SK-N-SH treated with all-trans-retinoic acid at 6 μM for 48 hours (cell line): ENCODE results near the gene ST8SIA1.

Experiments
- ATAC-seq: fragments of 200-7000 bp; cut with Tn5 transposase; 3 replicates; pipeline ENCODE4 v1.9.1; 2020; ENCODE audit warnings: mild to moderate bottlenecking, moderate library complexity
- ARNTL ChIP-seq: fragments of 450-650 bp; formaldehyde crosslinking; IDR thresholded peaks from 2 replicates; pipeline ENCODE4 v1.5.0; 2020; ENCODE audit warnings: low read depth, mild to moderate bottlenecking, moderate library complexity, borderline replicate concordance
- BACH2 ChIP-seq: fragments of 250-450 bp; sonication (Bioruptor Pico); IDR thresholded peaks from 2 replicates; pipeline ENCODE4 v1.9.0; 2021; ENCODE audit warnings: mild to moderate bottlenecking, borderline replicate concordance
- CSDC2 ChIP-seq: fragments of 250-450 bp; sonication (Bioruptor Pico); IDR thresholded peaks from 2 replicates; pipeline ENCODE4 v1.5.0; 2020; ENCODE audit warnings: mild to moderate bottlenecking, moderate library complexity
- ESRRG ChIP-seq: fragments of 250-450 bp; sonication (Bioruptor Pico); IDR thresholded peaks from 2 replicates; pipeline ENCODE4 v1.6.1; 2021; ENCODE audit warnings: mild to moderate bottlenecking
- GLIS3 ChIP-seq: fragments of 250-450 bp; sonication (Bioruptor Pico); IDR thresholded peaks from 2 replicates; pipeline ENCODE4 v1.5.0; 2020; ENCODE audit warnings: mild to moderate bottlenecking, moderate library complexity
- OSR1 ChIP-seq: fragments of 250-450 bp; sonication (Bioruptor Pico); IDR thresholded peaks from 2 replicates; pipeline ENCODE4 v1.8.0; 2022; ENCODE audit warnings: moderate library complexity, mild to moderate bottlenecking, inconsistent platforms
- POU6F1 ChIP-seq: fragments of 250-450 bp; sonication (Bioruptor Pico); IDR thresholded peaks from 2 replicates; pipeline ENCODE4 v1.8.0; 2021; ENCODE audit warnings: low read depth, mild to moderate bottlenecking, moderate library complexity, borderline replicate concordance
- PPARA ChIP-seq: fragments of 250-450 bp; sonication (Bioruptor Pico); IDR thresholded peaks from 2 replicates; pipeline ENCODE4 v1.5.0; 2020; ENCODE audit warnings: mild to moderate bottlenecking, borderline replicate concordance
- RARB ChIP-seq: fragments of 250-450 bp; sonication (Bioruptor Pico); IDR thresholded peaks from 2 replicates; pipeline ENCODE4 v1.8.0; 2021; ENCODE audit warnings: mild to moderate bottlenecking, moderate library complexity
- TCF4 ChIP-seq: fragments of 250-450 bp; sonication (Bioruptor Pico); IDR thresholded peaks from 2 replicates; pipeline ENCODE4 v1.8.0; 2021; ENCODE audit warnings: mild to moderate bottlenecking, moderate library complexity, borderline replicate concordance
- TOX ChIP-seq: fragments of 250-450 bp; sonication (Bioruptor Pico); IDR thresholded peaks from 2 replicates; pipeline ENCODE4 v1.8.0; 2021; ENCODE audit warnings: mild to moderate bottlenecking, moderate library complexity, borderline replicate concordance
- ZC3H10 ChIP-seq: fragments of 250-450 bp; sonication (Bioruptor Pico); IDR thresholded peaks from 2 replicates; pipeline ENCODE4 v1.5.1; 2021; ENCODE audit warnings: mild to moderate bottlenecking, moderate library complexity
- ZFP3 ChIP-seq: fragments of 250-450 bp; sonication (Bioruptor Pico); IDR thresholded peaks from 2 replicates; pipeline ENCODE4 v1.5.0; 2020; ENCODE audit warnings: mild to moderate bottlenecking, moderate library complexity
- ZFP30 ChIP-seq: fragments of 450-650 bp; formaldehyde crosslinking; IDR thresholded peaks from 2 replicates; pipeline ENCODE4 v1.5.0; 2022; ENCODE audit warnings: mild to moderate bottlenecking, moderate library complexity
- ZNF70 ChIP-seq: fragments of 450-650 bp; formaldehyde crosslinking; IDR thresholded peaks from 2 replicates; pipeline ENCODE4 v1.5.0; 2020; ENCODE audit warnings: mild to moderate bottlenecking, moderate library complexity
- ZNF8 ChIP-seq: fragments of 450-650 bp; formaldehyde crosslinking; IDR thresholded peaks from 2 replicates; pipeline ENCODE4 v1.5.0; 2020; ENCODE audit warnings: mild to moderate bottlenecking, moderate library complexity
- TF ChIP-seq, protein P1 (sequence below): fragments of 250-450 bp; sonication (Bioruptor Pico); IDR thresholded peaks from 2 replicates; pipeline ENCODE4 v1.5.1; 2020; ENCODE audit warnings: low read depth, mild to moderate bottlenecking, moderate library complexity
- TF ChIP-seq, protein P2 (sequence below): fragments of 250-450 bp; sonication (Bioruptor Pico); IDR thresholded peaks from 2 replicates; pipeline ENCODE4 v1.5.0; 2020; ENCODE audit warnings: mild to moderate bottlenecking, moderate library complexity
- TF ChIP-seq, protein P3 (sequence below): fragments of 250-450 bp; sonication (Bioruptor Pico); IDR thresholded peaks from 2 replicates; pipeline ENCODE4 v1.5.1; 2021; ENCODE audit warnings: mild to moderate bottlenecking, moderate library complexity

The ST8SIA1 gene

DNA sequence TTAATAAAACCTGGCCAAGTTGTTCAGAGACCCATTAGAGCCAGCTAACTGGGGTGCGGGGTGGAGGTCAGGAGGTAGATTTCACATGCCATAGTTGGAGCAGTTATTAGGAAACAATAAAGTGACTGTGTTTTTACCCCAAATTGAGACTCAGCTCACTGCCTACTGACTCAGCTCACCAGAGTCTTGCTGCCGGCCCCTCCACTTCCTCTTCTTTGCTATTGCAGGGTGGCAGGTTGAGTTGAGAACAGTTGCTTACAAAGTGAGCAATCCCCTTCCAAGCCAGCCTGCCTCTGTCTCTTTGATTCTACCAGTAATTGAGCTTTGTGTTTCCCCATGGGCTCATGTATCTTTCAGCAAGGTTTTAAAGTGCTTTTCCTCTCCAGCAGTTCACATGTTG lies 12.9 kb downstream of the ST8SIA1 start (continued):
- TF ChIP-seq, protein P1, sequence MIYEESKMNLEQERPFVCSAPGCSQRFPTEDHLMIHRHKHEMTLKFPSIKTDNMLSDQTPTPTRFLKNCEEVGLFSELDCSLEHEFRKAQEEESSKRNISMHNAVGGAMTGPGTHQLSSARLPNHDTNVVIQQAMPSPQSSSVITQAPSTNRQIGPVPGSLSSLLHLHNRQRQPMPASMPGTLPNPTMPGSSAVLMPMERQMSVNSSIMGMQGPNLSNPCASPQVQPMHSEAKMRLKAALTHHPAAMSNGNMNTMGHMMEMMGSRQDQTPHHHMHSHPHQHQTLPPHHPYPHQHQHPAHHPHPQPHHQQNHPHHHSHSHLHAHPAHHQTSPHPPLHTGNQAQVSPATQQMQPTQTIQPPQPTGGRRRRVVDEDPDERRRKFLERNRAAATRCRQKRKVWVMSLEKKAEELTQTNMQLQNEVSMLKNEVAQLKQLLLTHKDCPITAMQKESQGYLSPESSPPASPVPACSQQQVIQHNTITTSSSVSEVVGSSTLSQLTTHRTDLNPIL (CRISPR knock-in tag) = no peak

DNA sequence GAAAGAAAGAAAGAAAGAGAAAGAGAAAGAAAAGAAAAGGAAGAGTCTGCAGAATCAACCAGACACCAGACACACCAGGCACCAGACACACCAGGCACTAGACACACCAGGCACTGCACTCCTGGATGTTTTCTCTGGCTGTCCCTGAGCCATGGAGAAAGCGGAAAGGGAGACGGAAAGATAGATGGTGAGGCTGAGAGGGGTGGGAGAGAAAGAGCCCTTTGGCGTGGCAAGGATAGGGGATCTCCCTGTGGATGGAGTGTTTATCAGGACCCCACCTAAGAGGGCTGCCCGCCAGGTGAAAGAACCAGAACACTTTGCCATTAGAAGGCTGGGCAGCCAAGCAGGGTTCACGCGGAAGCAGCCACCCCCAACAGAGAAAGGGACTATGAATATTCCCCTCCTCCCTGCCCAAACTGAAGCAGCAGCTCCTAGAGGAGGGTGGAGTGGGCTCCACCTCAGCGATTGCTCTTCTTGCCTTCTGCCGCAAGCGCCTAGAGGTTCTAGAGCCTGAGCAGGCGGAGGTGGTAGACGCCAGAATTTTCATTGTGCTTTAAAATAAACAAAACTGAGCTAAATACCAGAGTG lies 13.4 kb downstream of the ST8SIA1 start:
- no peak for TF ChIP-seq GLIS3 (CRISPR knock-in tag)
- TF ChIP-seq ESRRG (CRISPR knock-in tag) = no peak
- no peak for TF ChIP-seq CSDC2 (CRISPR knock-in tag)
- TF ChIP-seq ZNF8 = no peak
- TF ChIP-seq ZFP3 = no peak
- TF ChIP-seq ZFP30 = no peak
- TF ChIP-seq OSR1 (CRISPR knock-in tag) = no peak
- TF ChIP-seq, protein P1 (CRISPR knock-in tag) = no peak
- no peak for TF ChIP-seq ZNF70 (CRISPR knock-in tag)
- TF ChIP-seq TCF4 (CRISPR knock-in tag) = no peak
- TF ChIP-seq BACH2 (CRISPR knock-in tag) = no peak
- TF ChIP-seq TOX = no peak
- no peak for TF ChIP-seq ARNTL (CRISPR knock-in tag)
- no peak for TF ChIP-seq POU6F1 (CRISPR knock-in tag)
- TF ChIP-seq, protein P2, sequence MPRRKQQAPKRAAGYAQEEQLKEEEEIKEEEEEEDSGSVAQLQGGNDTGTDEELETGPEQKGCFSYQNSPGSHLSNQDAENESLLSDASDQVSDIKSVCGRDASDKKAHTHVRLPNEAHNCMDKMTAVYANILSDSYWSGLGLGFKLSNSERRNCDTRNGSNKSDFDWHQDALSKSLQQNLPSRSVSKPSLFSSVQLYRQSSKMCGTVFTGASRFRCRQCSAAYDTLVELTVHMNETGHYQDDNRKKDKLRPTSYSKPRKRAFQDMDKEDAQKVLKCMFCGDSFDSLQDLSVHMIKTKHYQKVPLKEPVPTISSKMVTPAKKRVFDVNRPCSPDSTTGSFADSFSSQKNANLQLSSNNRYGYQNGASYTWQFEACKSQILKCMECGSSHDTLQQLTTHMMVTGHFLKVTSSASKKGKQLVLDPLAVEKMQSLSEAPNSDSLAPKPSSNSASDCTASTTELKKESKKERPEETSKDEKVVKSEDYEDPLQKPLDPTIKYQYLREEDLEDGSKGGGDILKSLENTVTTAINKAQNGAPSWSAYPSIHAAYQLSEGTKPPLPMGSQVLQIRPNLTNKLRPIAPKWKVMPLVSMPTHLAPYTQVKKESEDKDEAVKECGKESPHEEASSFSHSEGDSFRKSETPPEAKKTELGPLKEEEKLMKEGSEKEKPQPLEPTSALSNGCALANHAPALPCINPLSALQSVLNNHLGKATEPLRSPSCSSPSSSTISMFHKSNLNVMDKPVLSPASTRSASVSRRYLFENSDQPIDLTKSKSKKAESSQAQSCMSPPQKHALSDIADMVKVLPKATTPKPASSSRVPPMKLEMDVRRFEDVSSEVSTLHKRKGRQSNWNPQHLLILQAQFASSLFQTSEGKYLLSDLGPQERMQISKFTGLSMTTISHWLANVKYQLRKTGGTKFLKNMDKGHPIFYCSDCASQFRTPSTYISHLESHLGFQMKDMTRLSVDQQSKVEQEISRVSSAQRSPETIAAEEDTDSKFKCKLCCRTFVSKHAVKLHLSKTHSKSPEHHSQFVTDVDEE = no peak
- ATAC-seq = no peak

DNA sequence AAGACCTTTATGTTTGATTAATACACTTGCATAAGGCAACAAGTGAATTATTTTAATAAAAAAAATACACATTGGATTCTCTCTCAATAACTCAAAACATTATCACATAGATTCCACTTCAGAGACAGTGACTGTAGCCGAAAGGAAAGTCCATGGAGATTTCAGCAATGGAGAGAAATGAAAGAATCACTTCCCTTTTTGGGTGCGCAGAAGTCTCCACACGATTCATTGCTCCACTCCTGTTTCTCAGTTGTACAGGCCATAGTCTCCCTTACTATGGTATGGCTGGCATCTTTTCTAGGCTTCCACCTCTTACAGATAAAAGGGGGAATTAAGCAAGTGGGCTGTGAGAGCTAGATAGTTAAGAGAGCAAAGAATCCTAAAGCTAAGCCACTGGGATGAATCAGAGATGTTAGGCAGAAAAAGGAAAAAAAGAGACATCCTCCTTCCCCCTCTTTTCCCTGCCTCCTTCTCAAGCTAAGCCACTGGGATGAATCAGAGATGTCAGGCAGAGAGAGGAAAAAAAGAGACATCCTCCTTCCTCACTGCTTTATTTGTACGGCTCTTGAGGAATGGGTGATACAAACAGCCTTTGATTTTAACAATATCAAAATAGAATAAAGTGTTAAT lies 16.3 kb downstream of the ST8SIA1 start:
- no peak for ATAC-seq
- TF ChIP-seq, protein P2 = no peak
- TF ChIP-seq GLIS3 (CRISPR knock-in tag) = no peak
- no peak for TF ChIP-seq ARNTL (CRISPR knock-in tag)
- no peak for TF ChIP-seq RARB (CRISPR knock-in tag)
- TF ChIP-seq OSR1 (CRISPR knock-in tag) = no peak
- TF ChIP-seq ZC3H10 (CRISPR knock-in tag) = no peak
- TF ChIP-seq PPARA (CRISPR knock-in tag) = no peak
- TF ChIP-seq TCF4 (CRISPR knock-in tag) = no peak
- no peak for TF ChIP-seq POU6F1 (CRISPR knock-in tag)
- no peak for TF ChIP-seq ZNF8
- no peak for TF ChIP-seq TOX
- no peak for TF ChIP-seq ZNF70 (CRISPR knock-in tag)
- TF ChIP-seq, protein P3, sequence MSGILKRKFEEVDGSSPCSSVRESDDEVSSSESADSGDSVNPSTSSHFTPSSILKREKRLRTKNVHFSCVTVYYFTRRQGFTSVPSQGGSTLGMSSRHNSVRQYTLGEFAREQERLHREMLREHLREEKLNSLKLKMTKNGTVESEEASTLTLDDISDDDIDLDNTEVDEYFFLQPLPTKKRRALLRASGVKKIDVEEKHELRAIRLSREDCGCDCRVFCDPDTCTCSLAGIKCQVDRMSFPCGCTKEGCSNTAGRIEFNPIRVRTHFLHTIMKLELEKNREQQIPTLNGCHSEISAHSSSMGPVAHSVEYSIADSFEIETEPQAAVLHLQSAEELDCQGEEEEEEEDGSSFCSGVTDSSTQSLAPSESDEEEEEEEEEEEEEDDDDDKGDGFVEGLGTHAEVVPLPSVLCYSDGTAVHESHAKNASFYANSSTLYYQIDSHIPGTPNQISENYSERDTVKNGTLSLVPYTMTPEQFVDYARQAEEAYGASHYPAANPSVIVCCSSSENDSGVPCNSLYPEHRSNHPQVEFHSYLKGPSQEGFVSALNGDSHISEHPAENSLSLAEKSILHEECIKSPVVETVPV (CRISPR knock-in tag) = no peak
- TF ChIP-seq, all 23 proteins: peak for 0
